GDM1 (cell line): ENCODE results near the gene KY.
"Not testable (repeated sequence)": the region's sequence is repeated elsewhere in the genome, so short reads cannot be mapped to it uniquely, and the experiment has no call there.

Source experiments
- DNase-seq: peaks from one replicate; lab custom pipeline; 2025; lab: John Stamatoyannopoulos, UW

KY gene

DNA sequence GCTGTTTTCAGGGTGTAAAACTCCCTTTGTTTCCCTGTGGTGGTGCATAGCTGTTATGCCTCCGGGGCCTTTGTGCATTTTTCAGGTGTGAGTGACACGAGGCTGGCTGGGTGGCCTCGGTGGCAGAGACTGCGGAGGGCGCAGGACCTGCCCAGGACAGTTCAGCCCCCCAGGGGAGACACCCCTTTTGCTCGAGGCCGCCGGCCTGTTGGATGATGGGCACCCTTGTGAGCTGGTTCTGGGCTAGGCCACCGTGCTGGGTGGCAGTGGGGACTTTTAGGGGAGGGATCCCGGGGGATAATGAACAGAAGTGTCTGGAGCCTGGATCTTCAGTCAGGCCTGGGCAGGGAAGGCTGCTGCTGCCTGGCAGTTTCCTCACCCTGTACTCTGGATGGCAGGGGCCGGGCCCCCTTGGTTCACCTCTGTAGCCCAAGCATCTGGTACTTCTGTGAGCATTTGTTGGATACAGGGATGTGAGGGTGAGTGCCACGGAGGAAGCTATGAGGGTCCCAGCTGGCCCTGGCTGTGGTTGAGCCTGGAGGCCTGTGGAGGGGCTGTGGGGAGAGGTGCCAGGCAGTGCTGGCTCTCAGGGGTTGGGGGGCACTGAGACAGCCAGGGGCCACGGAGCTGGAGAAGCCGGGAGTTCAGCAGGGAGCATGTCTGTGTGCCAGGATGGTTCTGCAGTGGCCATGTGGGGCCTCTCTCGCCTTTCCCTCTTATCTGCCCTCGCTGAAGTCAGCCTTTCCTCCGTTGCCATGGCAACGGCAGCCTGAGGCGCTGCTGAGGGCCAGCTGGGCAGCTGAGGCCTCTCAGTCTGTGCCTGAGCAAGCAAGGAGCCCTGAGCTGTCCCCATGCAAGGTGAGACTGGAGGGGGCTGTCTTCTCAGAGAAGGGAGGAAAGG, 49.0 kb downstream of the KY start:
- no peak for DNase-seq

GRCh38 chr3:134600685-134601463, 49.9 kb downstream of the KY start:
- DNase-seq = peak; percentile 63

DNA sequence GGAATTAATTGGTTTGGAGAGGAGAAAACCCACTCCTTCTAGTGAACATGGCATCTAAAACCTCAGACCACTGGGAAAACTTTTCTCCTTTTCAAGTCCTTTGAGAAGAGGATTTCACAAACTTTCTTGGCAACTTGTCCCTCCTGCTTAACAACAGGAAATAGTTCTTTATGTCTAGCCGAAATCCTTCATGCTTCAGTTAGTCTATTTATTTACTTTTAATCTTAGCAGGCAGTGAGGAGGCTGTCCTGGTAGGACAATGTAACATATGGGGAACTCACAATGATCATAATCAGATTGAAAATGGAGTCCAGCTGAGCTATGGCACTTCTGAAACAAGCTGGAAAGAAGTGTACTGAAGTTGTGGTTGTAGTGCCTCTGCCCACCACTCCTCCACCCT, 50.6 kb downstream of the KY start:
- no peak for DNase-seq

- DNase-seq = no peak
Observed at GRCh38 chr3:134598763-134599545, 51.9 kb downstream of the KY start.

- no peak for DNase-seq
Observed at GRCh38 chr3:134597390-134597970, 53.3 kb downstream of the KY start.

- DNase-seq = not testable (repeated sequence)
Observed at GRCh38 chr3:134594986-134595385, 55.8 kb downstream of the KY start.

- no peak for DNase-seq
Observed at GRCh38 chr3:134594331-134594741, 56.5 kb downstream of the KY start.

DNA sequence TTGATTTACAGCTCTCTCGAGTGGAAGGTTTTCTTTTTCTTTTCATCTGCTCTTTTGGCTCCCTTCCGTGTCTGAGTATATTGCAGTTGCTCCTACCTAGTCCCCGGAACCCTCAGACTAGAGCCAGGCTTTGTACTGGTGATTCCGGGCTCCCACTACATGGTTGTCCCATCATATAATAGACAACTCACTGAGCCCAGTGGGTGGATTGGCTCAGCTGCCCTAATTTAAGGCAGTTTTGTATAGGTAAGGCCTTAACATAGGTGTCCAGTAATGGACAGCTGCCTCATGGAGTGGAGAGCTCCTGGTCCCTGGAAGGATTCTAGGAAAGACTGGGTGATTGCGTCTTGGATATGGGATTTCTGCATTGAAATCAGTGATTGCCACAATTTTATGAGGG, 58.0 kb downstream of the KY start:
- no peak for DNase-seq

DNA sequence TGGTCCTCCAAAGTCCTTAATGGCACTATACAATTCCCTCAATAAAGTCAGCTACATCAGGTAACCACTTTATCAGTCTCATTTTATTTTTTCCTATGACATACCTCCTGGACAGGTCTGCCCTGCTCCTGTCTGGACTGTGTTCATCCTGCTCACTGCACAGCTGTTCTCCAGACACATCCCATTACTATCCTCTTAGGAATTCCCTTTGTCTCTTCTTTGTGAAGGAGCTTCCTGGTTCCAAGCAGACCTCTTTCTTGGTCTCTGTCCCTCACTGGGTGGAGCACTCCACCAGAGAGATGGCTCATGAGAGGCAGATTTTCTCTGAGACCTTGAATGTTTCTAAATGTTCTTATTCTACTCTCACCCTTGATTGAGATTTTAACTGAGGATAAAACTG, 60.1 kb downstream of the KY start:
- no peak for DNase-seq

GRCh38 chr3:134579141-134579665, 71.6 kb downstream of the KY start:
- no peak for DNase-seq

DNA sequence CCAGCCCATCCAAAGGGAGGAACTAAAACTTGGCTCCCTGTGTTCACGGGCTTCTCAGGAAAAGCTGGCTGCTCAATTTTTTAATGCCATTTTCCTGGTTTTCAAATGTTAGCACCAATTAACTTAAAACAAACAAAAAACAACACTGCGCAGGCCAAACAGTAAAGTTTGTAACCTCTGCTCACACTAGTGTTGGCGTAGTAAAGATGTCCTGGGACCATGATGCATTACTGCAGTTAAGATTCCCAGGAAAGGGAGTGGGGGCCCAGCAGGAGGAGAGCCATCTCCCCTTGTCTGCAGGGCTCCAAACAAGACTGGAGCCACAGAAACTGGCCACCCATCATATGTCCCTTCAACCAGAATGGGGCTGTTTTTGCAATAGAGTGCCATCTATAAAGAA, 74.0 kb downstream of the KY start:
- DNase-seq = no peak

- no peak for DNase-seq
Observed at GRCh38 chr3:134576426-134576825, 74.4 kb downstream of the KY start.

DNA sequence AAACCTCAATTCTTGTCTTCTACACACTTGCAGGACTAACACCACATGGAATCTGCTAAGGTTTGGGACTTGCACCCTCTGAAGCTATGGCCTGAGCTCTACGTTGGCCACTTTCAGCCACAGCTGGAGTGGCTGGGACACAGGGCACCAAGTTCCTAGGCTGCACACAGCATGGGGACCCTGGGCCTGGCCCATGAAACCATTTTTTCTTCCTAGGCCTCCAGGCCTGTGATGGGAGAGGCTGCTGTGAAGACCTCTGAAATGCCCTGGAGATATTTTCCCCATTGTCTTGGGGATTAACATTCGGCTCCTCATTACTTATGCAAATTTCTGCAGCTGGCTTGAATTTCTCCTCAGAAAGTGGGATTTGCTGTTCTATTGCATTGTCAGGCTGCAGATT, 80.9 kb downstream of the KY start:
- DNase-seq = not testable (repeated sequence)

GRCh38 chr3:134568790-134569189, 82.0 kb downstream of the KY start:
- no peak for DNase-seq

DNA sequence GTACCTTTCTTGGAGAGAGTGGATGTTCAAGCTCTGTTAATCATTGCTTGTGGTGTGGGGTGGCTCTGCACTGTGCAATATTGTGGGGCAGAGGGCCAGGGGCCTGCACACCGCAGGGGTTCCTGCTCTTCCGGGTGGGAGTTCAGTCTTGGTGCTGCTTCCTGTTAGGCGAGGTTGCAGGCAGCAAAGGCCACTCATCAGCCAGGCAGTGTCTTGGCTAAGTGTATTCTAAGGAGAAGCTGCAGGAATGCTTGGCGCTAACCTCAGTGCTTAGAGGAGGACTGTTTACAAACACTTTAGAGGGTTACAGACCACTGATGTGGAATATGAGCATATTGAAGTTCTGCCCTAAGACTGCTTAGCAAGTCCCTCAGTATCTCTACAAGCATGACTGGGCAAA, 83.2 kb downstream of the KY start:
- DNase-seq = no peak

- no peak for DNase-seq
Observed at GRCh38 chr3:134564991-134565390, 85.8 kb downstream of the KY start.

- no peak for DNase-seq
Observed at GRCh38 chr3:134563601-134564000, 87.2 kb downstream of the KY start.

DNA sequence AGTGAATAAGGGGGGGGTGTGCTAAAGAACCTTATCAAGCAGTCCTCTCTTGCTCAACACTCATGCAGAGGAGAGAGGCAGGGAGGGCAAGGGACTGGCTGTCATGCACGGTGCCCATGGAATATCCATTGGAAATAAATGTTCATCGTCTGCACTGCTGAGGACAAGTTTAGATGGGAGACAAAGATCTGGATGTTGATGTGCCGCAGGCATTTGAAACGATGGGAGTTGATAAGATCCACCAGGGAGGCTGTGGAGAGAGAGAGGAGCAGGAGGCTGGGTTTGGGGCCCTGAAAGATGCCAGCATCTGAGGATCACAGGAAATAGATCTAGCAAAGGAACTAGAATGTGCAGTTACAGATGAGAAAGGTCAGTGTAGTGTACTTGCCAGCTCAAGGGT, 88.8 kb downstream of the KY start:
- no peak for DNase-seq

- no peak for DNase-seq
Observed at GRCh38 chr3:134559591-134559990, 91.2 kb downstream of the KY start.
